Colonic mucosa (tissue), 4 donors: Measurements from ENCODE around the gene METTL25. TPM values are rescaled to one million over a fixed set of nuclear protein-coding genes. Genes with fewer than 3 reads are reported as not detected.

Experiments used
- DNase-seq: peaks from one replicate; pipeline ENCODE4 v3.0.0-alpha.2; 2020
- H3K27ac ChIP-seq: fragments of 200-600 bp; one replicate; pipeline ENCODE4 v1.8.0; 2021
- H3K27me3 ChIP-seq: fragments of 200-600 bp; one replicate; pipeline ENCODE4 v1.8.0; 2021
- H3K36me3 ChIP-seq: fragments of 200-600 bp; one replicate; pipeline ENCODE4 v1.8.0; 2021
- H3K4me1 ChIP-seq: fragments of 200-600 bp; one replicate; pipeline ENCODE4 v1.8.0; 2021; ENCODE audit warnings: mild to moderate bottlenecking
- H3K4me3 ChIP-seq: fragments of 200-600 bp; one replicate; pipeline ENCODE4 v1.8.0; 2021
- H3K9ac ChIP-seq, 2 donors: one replicate each; pipeline ENCODE4 v1.7.0; 2013; ENCODE audit warnings: control low read depth in 2 of 2, low read depth in 2 of 2, low read length in 2 of 2
- H3K9me3 ChIP-seq: fragments of 200-600 bp; one replicate; pipeline ENCODE4 v1.8.0; 2021
- CTCF ChIP-seq: fragments of 200-600 bp; IDR thresholded peaks from one replicate; pipeline ENCODE4 v1.8.0; 2022; ENCODE audit warnings: antibody characterized with exemption, mild to moderate bottlenecking
- intact Hi-C: fragments of 100-400 bp; cut with DNase I; formaldehyde crosslinking; loops from one replicate; pipeline ENCODE4 v1.14.1; 2022
- total RNA-seq, 2 donors: library from RNA; stranded (reverse); fragmentation: NEBNext Ultra II Directional in 1 of 2; extraction: Animal tissue kit (Norgen Biotek cat#: 25700) in 1 of 2; gene quantifications; one replicate each; pipeline ENCODE4 v1.2.1, GENCODE V29; 2021
- donor health status: healthy.
- donor health status: DM: no; HTN: no; CAD: no.
- donor health status: DM: no; HTN: no; CAD: no.

Gene METTL25
- total RNA-seq, 2 donors from 2014 or later: 12.8 to 13.8 TPM

GRCh38 chr12:82440885-82441284, 82.6 kb downstream of the METTL25 start:
- H3K36me3 ChIP-seq: no peaks in the 10 kb centered on the region

GRCh38 chr12:82448911-82449578, 90.7 kb downstream of the METTL25 start:
- no peak for DNase-seq

More at GRCh38 chr12:82440885-82441284, 82.6 kb downstream of the METTL25 start:
- Histone ChIP-seq H3K27me3 (no peaks in the 10 kb centered on the region), H3K4me1 (no peaks in the 10 kb centered on the region), H3K27ac (no peak overlapping the region), H3K4me3 (no peak overlapping the region), H3K9me3 (no peaks in the 10 kb centered on the region), H3K9ac (no peak overlapping the region)
- no peak for TF ChIP-seq CTCF
- intact Hi-C loops: no loop called here
- no peak for DNase-seq

GRCh38 chr12:82456633-82457032, 98.3 kb downstream of the METTL25 start:
- TF ChIP-seq CTCF: no peak
- no peaks in the 10 kb centered on the region for H3K4me1 ChIP-seq
- no peaks in the 10 kb centered on the region for H3K36me3 ChIP-seq
- H3K27me3 ChIP-seq: no peaks in the 10 kb centered on the region
- H3K27ac ChIP-seq: no peak overlapping the region
- intact Hi-C loops: no loop called here
- no peak overlapping the region for H3K9ac ChIP-seq
- no peak for DNase-seq
- no peaks in the 10 kb centered on the region for H3K9me3 ChIP-seq
- H3K4me3 ChIP-seq: no peak overlapping the region

More at GRCh38 chr12:82448911-82449578, 90.7 kb downstream of the METTL25 start:
- no peak overlapping the region for H3K27ac ChIP-seq
- H3K9ac ChIP-seq: no peak overlapping the region
- no peaks in the 10 kb centered on the region for H3K36me3 ChIP-seq
- intact Hi-C loops: no loop called here
- no peaks in the 10 kb centered on the region for H3K9me3 ChIP-seq
- H3K4me1 ChIP-seq: no peaks in the 10 kb centered on the region
- no peak overlapping the region for H3K4me3 ChIP-seq
- TF ChIP-seq CTCF: no peak
- no peaks in the 10 kb centered on the region for H3K27me3 ChIP-seq

GRCh38 chr12:82458101-82458500, 99.8 kb downstream of the METTL25 start:
- intact Hi-C loops: no loop called here
- no peak for TF ChIP-seq CTCF
- Histone ChIP-seq H3K36me3 (no peaks in the 10 kb centered on the region), H3K4me1 (no peaks in the 10 kb centered on the region), H3K9ac (no peak overlapping the region), H3K27ac (no peak overlapping the region), H3K27me3 (no peaks in the 10 kb centered on the region), H3K4me3 (no peak overlapping the region), H3K9me3 (no peaks in the 10 kb centered on the region)
- no peak for DNase-seq

- intact Hi-C loops: no loop called here
- H3K9ac ChIP-seq: no peak overlapping the region
- no peak overlapping the region for H3K4me3 ChIP-seq
- no peak overlapping the region for H3K27ac ChIP-seq
- no peaks in the 10 kb centered on the region for H3K4me1 ChIP-seq
- H3K27me3 ChIP-seq: no peaks in the 10 kb centered on the region
- DNase-seq: no peak
- TF ChIP-seq CTCF: no peak
- H3K9me3 ChIP-seq: no peaks in the 10 kb centered on the region
- H3K36me3 ChIP-seq: no peaks in the 10 kb centered on the region
Observed at GRCh38 chr12:82461393-82461792, 103.1 kb downstream of the METTL25 start.
